Naive thymus-derived CD4-positive, alpha-beta T cell (primary cell): ENCODE measurements around the gene AKR1E2. TPM values are rescaled to one million over a fixed set of nuclear protein-coding genes. Genes with fewer than 3 reads are reported as not detected.
"Not testable (repeated sequence)": the region's sequence is repeated elsewhere in the genome, so short reads cannot be mapped to it uniquely, and the experiment has no call there.

ENCODE experiments used
- ATAC-seq: fragments of 150-1000 bp; cut with Tn5 transposase; 2 replicates; pipeline ENCODE4 v1.10.0; 2021; ENCODE audit warnings: mild to moderate bottlenecking, moderate library complexity
- CTCF ChIA-PET: fragments of 350-600 bp; sonication (Branson Sonifier 250); formaldehyde crosslinking; loops from one replicate; lab custom pipeline; 2021; ENCODE audit warnings: antibody characterized with exemption; lab: Charles Lee
- POLR2A ChIA-PET: fragments of 350-600 bp; sonication (Branson Sonifier 250); formaldehyde crosslinking; loops from one replicate; lab custom pipeline; 2021; ENCODE audit warnings: antibody characterized with exemption, inconsistent platforms; lab: Charles Lee
- DNase-seq, 9 donors: peaks; one replicate each; pipeline versions ENCODE4 v3.0.0 to v3.0.0-alpha.2; 2020 to 2022; ENCODE audit warnings: mixed read lengths in 1 of 9
- H3K27ac ChIP-seq: one replicate; pipeline ENCODE4 v1.7.0; 2013; ENCODE audit warnings: mild to moderate bottlenecking, low read depth, low read length, moderate library complexity
- H3K27me3 ChIP-seq, 2 donors: one replicate each; pipeline ENCODE4 v1.7.0; 2013; ENCODE audit warnings: low read length in 2 of 2, mild to moderate bottlenecking in 2 of 2, moderate library complexity in 2 of 2; ENCODE audit not compliant: control insufficient read depth in 2 of 2, insufficient read depth in 2 of 2
- H3K36me3 ChIP-seq, 3 experiments: 1 replicate in 2 of 3; 2 replicates in 1 of 3; pipeline ENCODE4 v1.7.0; 2013; ENCODE audit warnings: low read length in 3 of 3, mild to moderate bottlenecking in 3 of 3, moderate library complexity in 1 of 3; ENCODE audit not compliant: insufficient read depth in 3 of 3, control insufficient read depth in 2 of 3
- H3K4me1 ChIP-seq, 2 donors: one replicate each; pipeline ENCODE4 v1.7.0; 2013; ENCODE audit warnings: low read length in 2 of 2, mild to moderate bottlenecking in 2 of 2, moderate library complexity in 1 of 2; ENCODE audit not compliant: control insufficient read depth in 2 of 2, insufficient read depth in 2 of 2
- H3K4me3 ChIP-seq: 2 replicates; pipeline ENCODE4 v1.7.0; 2013; ENCODE audit warnings: mild to moderate bottlenecking, low read length
- H3K9me3 ChIP-seq, 3 experiments: 1 replicate in 2 of 3; 2 replicates in 1 of 3; pipeline ENCODE4 v1.7.0; 2013; ENCODE audit warnings: low read length in 3 of 3; ENCODE audit not compliant: control insufficient read depth in 2 of 3
- H3K27ac Mint-ChIP-seq, 9 donors: one replicate each; pipeline ENCODE4 v1.8.0; 2020 to 2022; ENCODE audit warnings: mixed read lengths in 9 of 9, mild to moderate bottlenecking in 8 of 9, moderate library complexity in 5 of 9, inconsistent platforms in 2 of 9
- H3K27me3 Mint-ChIP-seq, 5 donors: one replicate each; pipeline ENCODE4 v1.8.0; 2021 to 2022; ENCODE audit warnings: mixed read lengths in 5 of 5, mild to moderate bottlenecking in 1 of 5
- H3K36me3 Mint-ChIP-seq, 5 donors: one replicate each; pipeline ENCODE4 v1.8.0; 2020 to 2022; ENCODE audit warnings: mixed read lengths in 5 of 5, mild to moderate bottlenecking in 3 of 5, inconsistent platforms in 1 of 5
- H3K4me1 Mint-ChIP-seq, 7 donors: one replicate each; pipeline ENCODE4 v1.8.0; 2020 to 2022; ENCODE audit warnings: mixed read lengths in 7 of 7, mild to moderate bottlenecking in 3 of 7, inconsistent platforms in 1 of 7
- H3K4me3 Mint-ChIP-seq, 10 donors: one replicate each; pipeline ENCODE4 v1.8.0; 2020 to 2022; ENCODE audit warnings: mild to moderate bottlenecking in 10 of 10, mixed read lengths in 10 of 10, moderate library complexity in 6 of 10, inconsistent platforms in 2 of 10
- H3K9me3 Mint-ChIP-seq, 11 donors: one replicate each; pipeline ENCODE4 v1.8.0; 2020 to 2022; ENCODE audit warnings: mixed read lengths in 11 of 11, mild to moderate bottlenecking in 4 of 11, inconsistent platforms in 1 of 11, moderate library complexity in 1 of 11
- intact Hi-C, 2 donors: fragments of 100-400 bp; cut with micrococcal nuclease; formaldehyde crosslinking; loops; one replicate each; pipeline ENCODE4 v1.15.1; 2023
- polyA plus RNA-seq, 2 donors: library from polyadenylated mRNA; unstranded; fragments of 300-500 nt; fragmentation: Illumina TruSeq; gene quantifications; one replicate each; pipeline ENCODE4 v1.2.3, GENCODE V29; 2021
- total RNA-seq, 6 experiments: library from RNA in 5 of 6; stranded (reverse) in 5 of 6; gene quantifications; 1 replicate in 5 of 6; 2 replicates in 1 of 6; pipeline ENCODE4 v1.2.3 and lab custom pipeline; 2021 to 2026

Gene AKR1E2
- total and polyA plus RNA-seq, 7 experiments from 2014 or later: 3.6 to 26.0 (median 10.6) TPM

GRCh38 chr10:4810092-4810491, 15.9 kb upstream of the AKR1E2 start:
- Histone ChIP-seq H3K27ac (no peak overlapping the region), H3K4me1 (no peaks in the 10 kb centered on the region), H3K4me3 (no peak overlapping the region), H3K36me3 (no peaks in the 10 kb centered on the region), H3K27me3 (no peaks in the 10 kb centered on the region), H3K9me3 (no peaks in the 10 kb centered on the region)
- Mint-ChIP-seq H3K4me1 (peaks cover 0 to 4% (median 0%) of the 10 kb centered on the region in 7 donors), H3K27me3 (peaks cover 0 to 14% (median 8%) of the 10 kb centered on the region in 5 donors), H3K36me3 (no peaks in the 10 kb centered on the region), H3K27ac (no peak overlapping the region), H3K4me3 (no peak overlapping the region), H3K9me3 (no peaks in the 10 kb centered on the region)
- CTCF ChIA-PET: interaction anchor here (0.6 to 0.9 kb wide), 2 partner anchors 40 to 559 kb away, joined by 3 read pairs; no protein-coding TSS in a partner anchor
- DNase-seq (no peak), ATAC-seq (no peak)
- intact Hi-C loops: loop anchor here in 1 of 2 donors (10.0 kb wide), 2 partner anchors 815 to 1065 kb away; no protein-coding TSS in a partner anchor
- POLR2A ChIA-PET: no interaction called here

- DNase-seq (no peak), ATAC-seq (no peak)
- ChIA-PET CTCF (interaction anchor here (0.8 kb wide), 1 partner anchor 621 kb away, joined by 3 read pairs; no protein-coding TSS in a partner anchor), POLR2A (no interaction called here)
- H3K4me1 ChIP-seq: no peaks in the 10 kb centered on the region
- Mint-ChIP-seq H3K27ac (no peak overlapping the region), H3K4me3 (no peak overlapping the region), H3K4me1 (peaks cover 0 to 4% (median 0%) of the 10 kb centered on the region in 7 donors), H3K36me3 (no peaks in the 10 kb centered on the region), H3K27me3 (peaks cover 0 to 14% (median 8%) of the 10 kb centered on the region in 5 donors), H3K9me3 (no peaks in the 10 kb centered on the region)
- intact Hi-C loops: loop anchor here in 1 of 2 donors (10.0 kb wide), 2 partner anchors 813 to 1063 kb away; no protein-coding TSS in a partner anchor
- no peaks in the 10 kb centered on the region for H3K27me3 ChIP-seq
- no peaks in the 10 kb centered on the region for H3K36me3 ChIP-seq
- no peak overlapping the region for H3K27ac ChIP-seq
- no peaks in the 10 kb centered on the region for H3K9me3 ChIP-seq
- no peak overlapping the region for H3K4me3 ChIP-seq
Observed at GRCh38 chr10:4812046-4812445, 14.0 kb upstream of the AKR1E2 start.

GRCh38 chr10:4813023-4813422, 13.0 kb upstream of the AKR1E2 start:
- H3K27me3 Mint-ChIP-seq: peaks cover 0 to 14% (median 8%) of the 10 kb centered on the region in 5 donors
- CTCF ChIA-PET: interaction anchor here (3.4 to 3.5 kb wide), 2 partner anchors 37 to 169 kb away, joined by 15 to 23 read pairs; no protein-coding TSS in a partner anchor

GRCh38 chr10:4813496-4813895, 12.5 kb upstream of the AKR1E2 start:
- ATAC-seq: no peak
- H3K27me3 Mint-ChIP-seq: peaks cover 0 to 14% (median 9%) of the 10 kb centered on the region in 5 donors
- no peaks in the 10 kb centered on the region for H3K27me3 ChIP-seq
- POLR2A ChIA-PET: interaction anchor here (1.0 kb wide), 1 partner anchor 14 kb away, joined by 3 read pairs; no protein-coding TSS in a partner anchor
- no peak overlapping the region for H3K27ac ChIP-seq
- no peak for DNase-seq
- no peaks in the 10 kb centered on the region for H3K36me3 Mint-ChIP-seq
- CTCF ChIA-PET: interaction anchor here (3.2 to 3.5 kb wide), 3 partner anchors 24 to 169 kb away, joined by 15 to 34 read pairs (median 23); no protein-coding TSS in a partner anchor
- no peaks in the 10 kb centered on the region for H3K4me1 ChIP-seq
- intact Hi-C loops: loop anchor here in 1 of 2 donors (10.0 kb wide), 2 partner anchors 811 to 1061 kb away; no protein-coding TSS in a partner anchor
- H3K27ac Mint-ChIP-seq: no peak overlapping the region
- H3K36me3 ChIP-seq: no peaks in the 10 kb centered on the region
- peaks cover 0 to 3% (median 0%) of the 10 kb centered on the region in 7 donors for H3K4me1 Mint-ChIP-seq
- H3K9me3 Mint-ChIP-seq: no peaks in the 10 kb centered on the region
- H3K4me3 Mint-ChIP-seq: no peak overlapping the region
- no peaks in the 10 kb centered on the region for H3K9me3 ChIP-seq
- H3K4me3 ChIP-seq: no peak overlapping the region

More at GRCh38 chr10:4813023-4813422, 13.0 kb upstream of the AKR1E2 start:
- no peak overlapping the region for H3K27ac Mint-ChIP-seq
- H3K27me3 ChIP-seq: no peaks in the 10 kb centered on the region
- H3K4me1 ChIP-seq: no peaks in the 10 kb centered on the region
- ATAC-seq: peak; percentile 35
- H3K9me3 Mint-ChIP-seq: no peaks in the 10 kb centered on the region
- H3K36me3 Mint-ChIP-seq: no peaks in the 10 kb centered on the region
- no peaks in the 10 kb centered on the region for H3K36me3 ChIP-seq
- H3K4me3 Mint-ChIP-seq: no peak overlapping the region
- DNase-seq: no peak
- no peaks in the 10 kb centered on the region for H3K9me3 ChIP-seq
- no peak overlapping the region for H3K4me3 ChIP-seq
- POLR2A ChIA-PET: no interaction called here
- peaks cover 0 to 4% (median 0%) of the 10 kb centered on the region in 7 donors for H3K4me1 Mint-ChIP-seq
- H3K27ac ChIP-seq: no peak overlapping the region
- intact Hi-C loops: loop anchor here in 1 of 2 donors (10.0 kb wide), 2 partner anchors 812 to 1062 kb away; no protein-coding TSS in a partner anchor

- ChIA-PET POLR2A (interaction anchor here (1.0 kb wide), 1 partner anchor 21 kb away, joined by 4 read pairs; no protein-coding TSS in a partner anchor), CTCF (interaction anchor here (0.6 to 3.5 kb wide), 15 partner anchors 9 to 807 kb away, joined by 3 to 34 read pairs (median 6); partner anchors contain the start of genes AKR1C3 and AKR1E2)
- not testable (repeated sequence) for H3K4me3 Mint-ChIP-seq, H3K36me3 ChIP-seq, H3K9me3 ChIP-seq, H3K4me1 ChIP-seq, H3K4me1 Mint-ChIP-seq, H3K27ac Mint-ChIP-seq, H3K9me3 Mint-ChIP-seq, H3K36me3 Mint-ChIP-seq, ATAC-seq, H3K4me3 ChIP-seq, H3K27me3 ChIP-seq, H3K27ac ChIP-seq
- DNase-seq: peak in 1 of 9 donors; percentile 2
- intact Hi-C loops: loop anchor here (1.0 to 10.0 kb wide), 11 partner anchors 11 to 1059 kb away; partner anchors contain the start of genes AKR1C3 (in 2 of the 2) and AKR1E2 (in 1 of the 2)
- peaks cover 3 to 29% (median 11%) of the 10 kb centered on the region in 5 donors for H3K27me3 Mint-ChIP-seq
Observed at GRCh38 chr10:4815646-4816180, 10.3 kb upstream of the AKR1E2 start.

- Mint-ChIP-seq H3K36me3 (no peaks in the 10 kb centered on the region), H3K9me3 (no peaks in the 10 kb centered on the region), H3K4me1 (peaks cover 0 to 3% (median 0%) of the 10 kb centered on the region in 7 donors), H3K27ac (no peak overlapping the region), H3K27me3 (peaks cover 3 to 38% (median 6%) of the 10 kb centered on the region in 5 donors), H3K4me3 (no peak overlapping the region)
- H3K4me1 ChIP-seq: no peaks in the 10 kb centered on the region
- POLR2A ChIA-PET: interaction anchor here (1.2 kb wide), 1 partner anchor 19 kb away, joined by 3 read pairs; no protein-coding TSS in a partner anchor
- H3K27ac ChIP-seq: no peak overlapping the region
- CTCF ChIA-PET: interaction anchor here (0.7 to 1.4 kb wide), 4 partner anchors 14 to 508 kb away, joined by 3 to 4 read pairs (median 3); no protein-coding TSS in a partner anchor
- no peaks in the 10 kb centered on the region for H3K9me3 ChIP-seq
- H3K36me3 ChIP-seq: no peaks in the 10 kb centered on the region
- no peak overlapping the region for H3K4me3 ChIP-seq
- no peaks in the 10 kb centered on the region for H3K27me3 ChIP-seq
- ATAC-seq (no peak), DNase-seq (no peak)
- intact Hi-C loops: loop anchor here (2.0 to 10.0 kb wide), 4 partner anchors 18 to 1058 kb away; no protein-coding TSS in a partner anchor
Observed at GRCh38 chr10:4816966-4817365, 9.0 kb upstream of the AKR1E2 start.
